ENCODE results near the gene ANKRD45. TPM values are rescaled to one million over a fixed set of nuclear protein-coding genes. Genes with fewer than 3 reads are reported as not detected.

Gene ANKRD45
- total and polyA plus RNA-seq, 2 of the 8 experiments (the other 6 are each of a cell fraction or from before 2014, with no cell fraction given) = 0.41 to 2.8 TPM

DNA sequence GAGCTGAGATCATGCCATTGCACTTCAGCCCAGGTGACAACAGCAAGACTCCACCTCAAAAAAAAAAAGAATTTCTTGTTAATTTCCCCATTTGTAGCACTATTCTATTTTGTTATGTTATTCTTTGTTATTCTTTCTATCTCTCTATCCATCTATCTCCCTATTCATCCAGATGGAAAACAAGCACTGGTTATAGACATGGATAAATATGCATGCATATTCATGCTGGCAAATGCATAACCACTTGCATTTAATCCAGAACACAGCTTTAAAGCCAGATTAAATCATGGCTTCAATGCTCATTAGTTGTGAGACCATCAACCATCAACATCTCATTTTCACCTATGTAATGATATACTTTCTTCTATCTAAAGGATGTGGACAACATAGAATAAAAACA, 23.6 kb upstream of the ANKRD45 start:
- ChIA-PET CTCF (ENCODE audit: partially characterized antibody) (interaction anchor here (0.5 kb wide), 1 partner anchor 249 kb away, joined by 3 read pairs; no protein-coding TSS in a partner anchor), POLR2A (ENCODE audit: partially characterized antibody) (interaction anchor here (1.1 kb wide), 1 partner anchor 170 kb away, joined by 3 read pairs; no protein-coding TSS in a partner anchor)
- FAIRE-seq (no peak), DNase-seq (ENCODE audit: low read depth in 1 of 2, low spot score in 2 of 2) (no peak)
- Histone ChIP-seq H3K79me2 (ENCODE audit: control insufficient read depth in 1 of 2, insufficient read depth in 2 of 2, low read length in 2 of 2) (no peaks in the 10 kb centered on the region), H4K20me1 (replicated peaks in 1 of 2; ENCODE audit: control insufficient read depth in 1 of 2, insufficient read depth in 2 of 2, low read length in 2 of 2) (no peaks in the 10 kb centered on the region), H2BK15ac (ENCODE audit: low read length) (no peak overlapping the region), H2AFZ (ENCODE audit: low read length) (no peak overlapping the region), H4K8ac (ENCODE audit: extremely low read depth, insufficient read depth, low read length) (no peak overlapping the region), H3K23ac (ENCODE audit: insufficient read length) (no peak overlapping the region), H3K27ac (ENCODE audit: low read depth, low read length) (no peak overlapping the region), H2BK12ac (ENCODE audit: low read depth, low read length) (no peak overlapping the region), H3K9ac (replicated peaks in 1 of 4; ENCODE audit: extremely low read depth in 1 of 4, low read depth in 3 of 4, low read length in 3 of 4) (no peak overlapping the region), H3K23me2 (ENCODE audit: low read depth, low read length) (no peaks in the 10 kb centered on the region), H3K18ac (ENCODE audit: extremely low read depth, low read length) (no peak overlapping the region), H3K4me3 (ENCODE audit: extremely low read depth in 1 of 4, insufficient read depth in 2 of 4, low read depth in 3 of 4, low read length in 4 of 4) (no peak overlapping the region), H3K14ac (ENCODE audit: insufficient read length) (no peak overlapping the region), H2BK20ac (ENCODE audit: low read length) (no peak overlapping the region), H3K4ac (replicated peaks; ENCODE audit: insufficient read length, low read depth, low read length) (no peak overlapping the region), H2BK5ac (ENCODE audit: low read depth, low read length) (no peak overlapping the region), H3K56ac (replicated peaks; ENCODE audit: insufficient read length, low read depth, low read length) (no peak overlapping the region), H2BK120ac (replicated peaks; ENCODE audit: low read depth, low read length) (no peak overlapping the region), H3K9me3 (ENCODE audit: insufficient read depth in 2 of 2, low read depth in 1 of 2, low read length in 1 of 2) (peaks cover 5 to 6% of the 10 kb centered on the region in 2 experiments; a peak in 3 of 4 replicates), H2AK5ac (ENCODE audit: low read depth, low read length) (no peak overlapping the region), H3K4me1 (replicated peaks in 1 of 4; ENCODE audit: control insufficient read depth in 3 of 4, insufficient read depth in 4 of 4, low read length in 3 of 4) (no peaks in the 10 kb centered on the region), H3K27me3 (replicated peaks in 1 of 4; ENCODE audit: control insufficient read depth in 3 of 4, extremely low read depth in 1 of 4, insufficient read depth in 3 of 4, low read length in 3 of 4) (no peaks in the 10 kb centered on the region), H3K79me1 (ENCODE audit: low read depth, low read length) (no peaks in the 10 kb centered on the region), H4K91ac (replicated peaks; ENCODE audit: insufficient read length, low read length) (no peak overlapping the region), H4K5ac (ENCODE audit: insufficient read length, low read depth, low read length) (no peak overlapping the region), H3K4me2 (ENCODE audit: insufficient read depth in 1 of 2, low read depth in 2 of 2, low read length in 2 of 2) (no peak overlapping the region), H3K36me3 (ENCODE audit: control insufficient read depth in 2 of 4, insufficient read depth in 4 of 4, low read length in 3 of 4) (0 out of 8 replicates have a peak, but pooled peaks cover 0 to 3% (median 0%) of the 10 kb centered on the region in 4 experiments)
- TF ChIP-seq BCL11A (IDR thresholded peaks at IDR 0.05; ENCODE audit: low read depth in 2 of 2, low read length in 2 of 2) = no peak
- no peak for TF ChIP-seq TAF1 (IDR thresholded peaks at IDR 0.05; ENCODE audit: low read depth, low read length)
- no peak for TF ChIP-seq BACH1 (IDR thresholded peaks at IDR 0.05; ENCODE audit: low read length)
- no peak for TF ChIP-seq TBP (IDR thresholded peaks at IDR 0.05; ENCODE audit: low read depth, low read length)
- TF ChIP-seq SIN3A (conservative IDR thresholded peaks at IDR 0.05 in 1 of 2, IDR thresholded peaks at IDR 0.05 in 1 of 2; ENCODE audit: low read depth in 1 of 2, low read length in 2 of 2) = no peak
- no peak for TF ChIP-seq CBX8 (IDR thresholded peaks at IDR 0.05; ENCODE audit: borderline replicate concordance, low read depth, low read length)
- TF ChIP-seq NANOG (IDR thresholded peaks at IDR 0.05; ENCODE audit: insufficient read depth, low read depth, low read length, poor library complexity, severe bottlenecking) = no peak
- no peak for TF ChIP-seq HDAC2 (IDR thresholded peaks at IDR 0.05; ENCODE audit: borderline replicate concordance in 1 of 2, low read depth in 2 of 2, low read length in 2 of 2)
- no peak for TF ChIP-seq EZH2 (IDR thresholded peaks at IDR 0.05; ENCODE audit: low read depth, low read length, severe bottlenecking)
- no peak for TF ChIP-seq RFX5 (IDR thresholded peaks at IDR 0.05; ENCODE audit: borderline replicate concordance, low read depth, low read length)
- no peak for TF ChIP-seq MAFK (IDR thresholded peaks at IDR 0.05; ENCODE audit: low read depth, low read length)
- no peak for TF ChIP-seq BRCA1 (IDR thresholded peaks at IDR 0.05; ENCODE audit: low read depth, low read length)
- TF ChIP-seq CEBPB (IDR thresholded peaks at IDR 0.05; ENCODE audit: low read depth, low read length) = no peak
- no peak for TF ChIP-seq CTBP2 (IDR thresholded peaks at IDR 0.05; ENCODE audit: borderline replicate concordance, insufficient read depth, insufficient read length, low read length)
